C1 segment of cervical spinal cord (tissue), 14 donors: ENCODE results near the gene HECTD4.

ENCODE experiments used
- DNase-seq, 14 donors: peaks; one replicate each; lab custom pipeline; 2025; lab: John Stamatoyannopoulos, UW

Gene HECTD4

GRCh38 chr12:112180422-112180821 is 201.8 kb downstream of the HECTD4 start:
- DNase-seq: no peak

DNA sequence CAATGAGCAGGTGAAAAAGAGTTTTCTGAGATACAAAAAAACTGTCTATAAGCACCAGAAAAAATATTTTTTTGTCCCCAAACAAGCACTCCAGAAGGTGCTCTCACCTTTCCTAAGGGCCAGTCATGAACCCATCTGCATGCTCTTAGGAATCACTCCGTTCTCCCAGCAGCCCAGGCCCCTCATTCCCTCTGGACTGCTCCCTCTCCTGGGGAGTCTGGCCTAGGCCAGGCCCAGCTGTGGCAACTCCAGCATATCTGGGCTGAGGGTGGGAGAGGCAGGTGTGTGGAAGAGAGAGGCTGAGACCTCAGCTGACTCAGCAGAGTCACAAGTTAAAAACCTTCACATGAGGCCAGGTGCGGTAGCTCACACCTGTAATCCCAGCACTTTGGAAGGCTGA is 202.3 kb downstream of the HECTD4 start:
- no peak for DNase-seq

GRCh38 chr12:112179341-112179740 is 202.9 kb downstream of the HECTD4 start:
- no peak for DNase-seq

DNA sequence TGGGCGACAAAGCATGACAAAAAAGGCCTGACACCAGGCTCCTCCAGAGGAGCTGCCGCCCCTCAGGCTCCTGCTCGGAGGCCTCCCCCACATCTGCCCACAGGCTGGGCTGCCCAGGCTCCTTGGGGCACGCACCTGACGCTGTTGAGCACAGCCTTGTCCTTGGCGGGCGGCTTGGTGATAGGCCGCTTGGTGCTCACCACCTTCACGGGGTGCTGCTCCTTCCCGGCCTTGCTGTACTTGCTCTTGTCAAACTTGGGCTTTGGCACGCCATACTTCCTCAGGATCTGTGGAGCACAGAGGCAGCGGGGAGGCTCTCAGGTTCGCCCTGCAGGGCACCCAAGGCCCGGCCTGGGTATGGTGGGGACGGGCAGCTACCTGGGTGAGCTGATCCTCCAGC is 203.4 kb downstream of the HECTD4 start:
- no peak for DNase-seq

DNA sequence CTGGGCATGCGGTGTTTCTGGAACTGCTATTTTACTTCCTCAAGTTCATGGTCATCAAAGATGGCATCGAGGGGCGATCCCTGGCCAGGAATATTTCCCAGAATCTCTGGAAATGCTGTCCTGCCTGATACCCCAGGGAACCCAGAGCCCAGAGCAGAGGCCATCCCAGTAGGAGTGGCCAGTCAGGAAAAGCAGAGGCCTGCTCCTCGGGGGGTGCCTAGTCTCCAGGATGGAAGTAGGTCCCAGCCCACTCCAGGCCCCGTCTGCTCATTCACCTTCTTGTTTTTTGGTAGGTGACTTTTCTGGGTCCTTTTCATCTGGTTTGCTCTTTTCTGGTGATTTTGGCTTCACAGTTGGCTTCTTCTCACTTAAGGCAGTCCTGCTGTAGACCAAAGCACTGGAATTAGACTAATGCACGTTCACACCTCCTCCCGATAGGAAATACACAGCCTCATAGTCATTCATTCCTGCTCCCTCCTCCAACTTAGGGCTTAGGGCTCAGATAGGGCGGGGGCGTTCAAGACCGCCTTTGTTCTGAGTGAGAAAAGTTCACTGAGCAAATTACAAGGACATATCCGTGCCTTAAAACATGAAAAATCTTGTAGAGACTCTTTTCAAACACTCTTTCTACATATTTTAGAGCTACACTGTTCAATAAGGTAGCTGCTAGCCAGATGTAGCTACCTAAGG is 205.8 kb downstream of the HECTD4 start:
- no peak for DNase-seq

GRCh38 chr12:112175361-112176155 is 206.7 kb downstream of the HECTD4 start:
- DNase-seq: no peak

DNA sequence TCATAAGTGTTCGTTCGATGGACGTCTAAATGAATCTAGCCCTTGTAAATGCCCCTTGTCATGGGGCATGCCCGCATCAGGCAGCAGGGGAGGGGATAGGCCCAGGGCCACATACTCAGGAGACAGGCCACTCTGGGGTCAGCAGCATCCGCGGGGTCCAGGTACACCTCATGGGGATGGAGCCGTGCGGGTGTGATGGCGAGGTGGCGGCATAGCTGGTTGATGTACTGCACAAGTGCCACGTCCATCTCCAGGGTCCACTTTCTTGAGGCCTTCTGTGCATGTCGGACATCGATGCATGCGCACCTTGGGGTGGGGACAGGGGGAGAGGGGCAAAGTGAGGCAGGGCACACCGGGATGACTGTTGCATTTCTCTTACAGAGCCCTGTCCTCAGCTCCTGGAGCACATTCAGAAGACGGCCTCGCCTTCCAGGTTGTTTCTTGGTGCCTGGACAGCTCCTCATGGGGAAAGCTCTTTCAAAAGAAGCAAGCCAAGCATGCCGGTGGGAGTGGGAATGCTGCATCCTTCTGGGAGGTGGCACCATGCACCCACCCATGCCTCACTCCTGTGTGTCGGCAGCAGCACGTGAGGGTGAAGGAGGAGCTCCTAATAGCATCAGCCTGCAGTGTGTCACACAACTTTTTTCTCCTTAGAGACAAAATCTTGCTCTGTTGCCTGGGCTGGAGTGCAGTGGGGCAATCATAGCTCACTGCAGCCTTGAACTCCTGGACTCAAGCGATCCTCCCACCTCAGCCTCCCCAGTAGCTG is 209.5 kb downstream of the HECTD4 start:
- no peak for DNase-seq

DNA sequence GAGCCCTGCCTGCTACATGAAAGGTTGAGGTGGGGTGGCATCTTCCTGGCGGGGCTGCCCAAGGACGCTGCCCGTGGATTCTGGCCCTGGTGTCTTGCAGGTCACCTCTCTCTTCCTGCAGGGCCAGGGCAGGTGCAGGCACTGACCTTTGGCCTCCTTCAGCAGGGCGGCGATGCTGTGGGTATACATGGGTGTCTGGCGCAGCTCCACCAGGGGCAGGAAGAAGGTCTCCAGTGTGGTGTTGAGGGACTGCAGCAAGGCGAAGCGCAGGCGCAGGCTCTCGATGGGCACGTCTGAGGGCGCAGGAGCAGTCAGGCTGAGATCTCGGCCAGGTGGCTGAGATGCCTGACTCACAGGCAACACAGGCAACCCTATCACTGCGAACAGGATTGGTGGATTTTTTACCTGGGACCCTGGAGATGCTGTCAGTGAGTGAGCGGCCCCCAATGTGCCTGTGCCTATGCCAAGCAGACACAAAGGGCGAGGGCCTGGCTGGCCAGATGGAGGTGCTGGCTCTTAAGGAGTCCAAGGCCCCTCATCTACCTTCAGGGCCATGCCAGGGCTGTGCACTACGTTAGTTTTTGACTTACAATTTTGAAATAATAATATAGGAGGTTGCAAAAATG is 211.1 kb downstream of the HECTD4 start:
- no peak for DNase-seq

- no peak for DNase-seq
Measured at GRCh38 chr12:112170376-112170775, 211.9 kb downstream of the HECTD4 start.

DNA sequence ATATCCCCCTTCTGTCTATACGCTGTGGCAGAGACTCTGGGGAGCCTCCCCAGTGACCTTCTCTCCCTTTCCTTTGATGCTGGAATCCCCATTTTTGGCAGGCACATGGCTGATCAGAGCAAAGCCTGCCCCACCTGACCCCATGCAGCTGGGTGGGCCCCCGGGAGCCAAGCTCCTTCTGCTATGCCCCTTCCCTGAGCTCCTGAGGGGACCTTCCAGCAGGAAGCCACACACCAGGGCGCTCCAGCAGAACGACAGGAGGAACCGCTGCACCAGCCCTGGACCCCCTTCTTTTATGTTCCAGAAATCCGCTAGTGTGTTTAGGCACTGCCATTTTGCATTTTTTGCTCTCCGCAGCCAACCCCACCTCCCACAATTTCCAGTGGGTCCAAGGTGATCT is 212.3 kb downstream of the HECTD4 start:
- DNase-seq: no peak

DNA sequence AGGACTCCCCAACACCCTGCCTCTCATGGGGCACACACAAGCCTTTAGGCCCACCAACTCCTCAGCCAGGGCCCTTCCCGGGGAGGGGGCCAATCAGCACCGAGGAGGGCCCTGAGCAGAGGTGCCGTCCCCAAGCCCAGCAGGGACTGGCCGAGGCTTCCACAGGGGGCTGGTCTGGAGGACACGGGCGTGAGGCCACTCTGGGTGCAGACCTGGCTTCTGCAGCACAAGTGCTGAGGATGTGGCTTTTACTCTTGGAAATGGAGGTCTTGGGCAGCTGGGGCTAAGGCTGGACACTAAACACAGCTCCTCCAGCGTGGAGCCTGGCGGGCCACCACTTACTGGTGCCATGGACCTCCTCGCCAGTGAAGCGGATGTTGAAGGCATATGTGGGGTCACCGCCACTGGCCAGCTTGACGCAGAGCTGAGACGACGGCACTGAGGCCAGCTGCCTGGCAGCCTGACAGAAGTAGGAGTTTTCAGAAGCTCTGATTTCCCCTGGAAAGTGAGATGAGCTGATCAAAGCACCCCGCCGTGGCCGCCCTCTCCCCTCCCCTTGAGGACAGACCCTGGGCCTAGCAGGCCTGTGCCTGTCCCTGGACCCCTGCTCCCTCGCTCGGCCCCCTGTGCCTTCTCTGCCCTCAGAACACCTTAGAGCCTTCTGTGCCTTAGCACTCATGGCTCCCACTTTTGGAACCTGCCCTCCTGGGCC is 212.9 kb downstream of the HECTD4 start:
- DNase-seq: no peak

DNA sequence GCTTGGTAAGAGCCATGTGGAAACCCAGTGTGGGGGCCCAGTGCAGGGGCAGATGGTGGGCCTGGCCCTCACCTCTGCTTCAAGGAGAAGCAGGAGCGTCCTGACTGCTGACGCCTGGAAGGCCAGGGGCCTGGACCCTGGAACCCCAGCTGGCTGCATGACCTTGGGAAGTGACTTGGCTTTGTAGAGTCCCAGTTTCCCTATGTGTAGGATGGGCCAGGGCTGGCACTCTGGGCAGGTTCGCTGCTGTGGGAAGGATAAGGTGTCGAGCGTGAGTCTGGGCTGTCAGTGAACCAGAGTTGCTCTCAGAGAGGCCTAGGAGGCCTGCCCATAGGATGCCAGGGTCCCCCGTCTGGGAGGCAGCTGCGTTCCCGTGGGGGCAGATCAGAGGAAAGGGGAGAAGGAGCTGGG is 213.7 kb downstream of the HECTD4 start:
- no peak for DNase-seq

- no peak for DNase-seq
Measured at GRCh38 chr12:112167718-112168525, 214.3 kb downstream of the HECTD4 start.

GRCh38 chr12:112167031-112167461 is 215.2 kb downstream of the HECTD4 start:
- DNase-seq: no peak

DNA sequence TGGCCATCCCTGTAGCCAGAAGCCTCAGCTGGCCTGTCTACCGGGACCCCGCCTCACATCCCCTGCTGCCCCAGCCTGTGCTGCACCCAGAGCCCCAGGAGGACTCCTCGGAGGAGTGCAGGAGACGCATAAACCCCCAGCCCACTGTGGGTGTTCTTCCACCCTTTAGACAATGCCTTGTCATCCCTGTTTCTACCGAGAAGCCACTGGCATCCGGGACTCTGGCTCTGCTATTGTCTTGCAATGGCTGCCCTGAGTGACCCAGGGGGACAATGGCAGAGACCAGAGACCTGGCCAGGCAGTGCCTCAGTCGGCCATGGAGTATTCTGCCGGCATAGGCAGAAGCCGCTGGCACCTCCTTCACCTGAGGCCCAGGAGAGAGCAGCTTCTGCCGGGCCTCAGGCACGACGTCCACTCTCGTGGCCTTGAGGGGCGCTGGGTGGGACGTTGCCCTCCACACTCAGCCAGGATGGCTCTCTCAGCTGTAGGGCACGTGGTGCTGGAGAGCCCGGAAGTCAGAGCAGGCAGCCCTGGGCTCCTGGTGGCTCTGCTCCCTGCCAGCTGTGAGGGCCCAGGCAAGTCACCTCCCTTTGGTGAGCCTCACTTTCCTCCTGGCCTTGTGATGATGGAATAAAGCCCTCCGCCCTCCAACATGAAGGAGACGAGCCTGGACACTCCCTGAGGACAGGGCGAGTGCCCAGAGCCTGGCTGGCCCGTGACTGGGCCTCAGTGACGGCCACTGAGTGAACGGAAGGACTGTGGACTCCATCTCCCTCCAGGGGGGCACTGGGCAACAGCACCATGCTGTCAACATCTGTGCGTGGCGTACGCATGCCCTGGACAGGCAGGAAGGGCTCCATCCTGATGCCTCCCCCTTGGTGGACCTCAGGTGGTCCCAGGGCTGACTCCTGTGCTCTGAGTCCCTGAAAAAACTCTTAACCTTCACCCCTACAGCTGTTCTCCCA is 215.9 kb downstream of the HECTD4 start:
- DNase-seq: no peak

DNA sequence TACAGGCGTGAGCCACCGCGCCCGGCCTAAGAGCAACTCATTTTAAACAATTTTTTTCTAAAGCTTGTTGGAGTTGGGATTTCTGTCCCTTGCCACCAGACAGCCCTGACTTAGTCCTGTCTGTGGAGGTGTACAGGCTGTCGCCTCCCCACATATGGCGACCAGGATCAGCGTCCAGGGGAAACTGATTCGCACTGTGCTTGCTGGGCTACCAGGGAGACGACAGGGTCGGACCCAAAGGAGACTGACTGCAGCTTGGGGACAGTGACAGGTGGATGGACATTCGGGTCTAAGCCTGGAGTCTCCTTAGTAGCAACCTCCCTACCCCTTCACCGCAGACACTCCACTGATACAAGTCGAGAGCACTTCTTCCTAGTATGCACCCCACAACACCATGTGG is 216.6 kb downstream of the HECTD4 start:
- no peak for DNase-seq

DNA sequence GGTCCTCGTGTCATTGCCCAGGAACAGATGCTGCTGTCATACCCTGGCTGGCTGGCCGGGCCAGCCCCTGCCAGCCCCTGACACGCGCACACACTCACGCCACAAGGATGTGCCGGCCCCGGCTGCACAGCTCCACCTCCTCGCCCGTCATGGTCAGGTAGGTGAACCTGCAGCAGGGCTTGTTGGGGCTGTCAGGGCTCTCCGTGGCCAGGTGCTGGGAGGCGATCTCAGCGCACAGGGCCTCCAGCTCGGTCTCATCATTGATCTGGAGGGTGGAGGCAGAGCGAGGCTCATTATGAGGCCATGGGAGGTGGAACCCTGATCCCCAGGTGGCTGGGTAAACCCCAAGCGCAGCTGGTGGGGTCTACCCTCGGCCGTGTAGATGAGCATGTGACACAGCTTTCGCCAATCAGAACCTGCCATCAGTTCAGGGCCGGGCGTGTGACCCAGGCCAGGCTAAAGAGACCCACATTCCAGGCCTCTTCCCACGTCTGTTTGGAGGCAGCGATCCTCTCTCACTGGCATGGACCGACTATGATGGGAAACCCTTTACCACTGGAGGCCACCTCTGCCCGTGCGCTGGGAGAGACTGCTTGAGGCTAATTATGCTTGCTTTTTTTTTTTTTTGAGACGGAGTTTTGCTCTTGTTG is 218.1 kb downstream of the HECTD4 start:
- no peak for DNase-seq

GRCh38 chr12:112163471-112163991 is 218.7 kb downstream of the HECTD4 start:
- no peak for DNase-seq
